NCI-H187 (cell line): ENCODE measurements around the gene LSM14B.
"Not testable (repeated sequence)": the region's sequence is repeated elsewhere in the genome, so short reads cannot be mapped to it uniquely, and the experiment has no call there.

Source experiments
- DNase-seq, 2 experiments: peaks; one replicate each; lab custom pipeline; 2025; lab: John Stamatoyannopoulos, UW

Gene LSM14B

GRCh38 chr20:62147125-62147524 is 24.9 kb downstream of the LSM14B start:
- no peak for DNase-seq

GRCh38 chr20:62147528-62147927 is 25.3 kb downstream of the LSM14B start:
- DNase-seq: no peak

DNA sequence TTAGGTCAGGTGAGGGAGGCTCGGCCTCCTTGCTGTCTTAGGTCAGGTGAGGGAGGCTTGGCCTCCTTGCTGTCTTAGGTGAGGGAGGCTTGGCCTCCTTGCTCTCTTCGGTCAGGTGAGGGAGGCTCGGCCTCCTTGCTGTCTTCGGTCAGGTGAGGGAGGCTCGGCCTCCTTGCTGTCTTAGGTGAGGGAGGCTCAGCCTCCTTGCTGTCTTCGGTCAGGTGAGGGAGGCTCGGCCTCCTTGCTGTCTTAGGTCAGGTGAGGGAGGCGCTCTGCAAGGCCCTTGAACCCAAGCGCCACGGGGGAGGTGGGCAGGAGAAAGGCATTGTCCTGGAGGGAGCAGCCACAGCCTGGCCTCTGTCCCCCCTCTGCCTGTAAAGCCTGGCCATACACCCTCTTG is 26.1 kb downstream of the LSM14B start:
- not testable (repeated sequence) for DNase-seq

- DNase-seq: no peak
Observed at GRCh38 chr20:62148908-62149314, 26.6 kb downstream of the LSM14B start.

DNA sequence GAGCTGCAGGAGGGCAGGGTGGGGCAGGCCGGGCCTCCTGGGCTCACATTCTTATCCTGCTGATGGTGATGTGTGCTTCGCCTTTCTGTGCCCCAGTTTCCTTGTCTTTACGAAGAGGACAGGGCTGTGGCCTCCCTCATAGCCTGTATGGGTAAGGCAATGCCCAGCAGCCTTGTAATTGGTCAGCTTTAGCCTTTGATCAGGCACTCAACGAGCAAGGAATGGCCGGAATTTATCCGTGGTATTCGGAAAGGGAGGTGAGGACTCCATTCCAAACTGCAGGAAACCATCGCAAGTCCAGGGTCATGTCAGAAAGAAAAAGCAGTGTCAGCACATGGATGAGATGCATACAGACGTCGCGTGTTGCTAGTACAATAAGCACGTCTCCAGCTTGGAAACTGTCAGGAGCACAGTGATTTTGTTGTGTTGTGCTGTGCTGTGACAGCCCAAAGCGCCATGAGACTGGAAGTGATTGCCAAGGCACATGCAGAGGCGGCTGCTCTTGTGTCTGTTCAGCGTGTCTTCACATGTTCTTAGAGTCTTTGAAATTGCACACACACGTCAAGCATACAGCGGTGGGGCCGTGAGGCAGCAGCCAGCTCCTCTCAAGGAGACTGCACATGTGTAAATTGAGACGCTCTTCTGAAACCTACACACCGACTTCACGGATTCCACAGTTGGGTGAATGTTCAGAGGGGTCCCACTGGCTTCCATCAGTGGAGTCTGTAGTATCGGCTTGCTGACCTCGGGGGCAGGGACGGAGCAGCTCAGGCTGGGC is 27.4 kb downstream of the LSM14B start:
- DNase-seq: no peak

DNA sequence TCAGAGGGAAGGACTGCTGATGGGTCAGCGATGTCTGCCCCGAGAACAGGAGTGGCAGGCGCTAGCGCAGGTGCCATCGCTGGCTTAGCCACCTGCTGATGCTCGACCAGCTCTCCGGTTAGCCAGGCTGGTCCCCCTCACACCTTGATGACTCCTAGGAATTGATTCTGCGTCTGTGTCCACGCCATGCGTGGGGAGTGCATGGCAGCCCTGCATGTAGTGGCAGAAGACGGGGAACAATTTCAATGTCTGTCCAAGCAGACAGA is 28.0 kb downstream of the LSM14B start:
- DNase-seq: no peak

- DNase-seq: no peak
Observed at GRCh38 chr20:62151225-62151624, 28.9 kb downstream of the LSM14B start.

DNA sequence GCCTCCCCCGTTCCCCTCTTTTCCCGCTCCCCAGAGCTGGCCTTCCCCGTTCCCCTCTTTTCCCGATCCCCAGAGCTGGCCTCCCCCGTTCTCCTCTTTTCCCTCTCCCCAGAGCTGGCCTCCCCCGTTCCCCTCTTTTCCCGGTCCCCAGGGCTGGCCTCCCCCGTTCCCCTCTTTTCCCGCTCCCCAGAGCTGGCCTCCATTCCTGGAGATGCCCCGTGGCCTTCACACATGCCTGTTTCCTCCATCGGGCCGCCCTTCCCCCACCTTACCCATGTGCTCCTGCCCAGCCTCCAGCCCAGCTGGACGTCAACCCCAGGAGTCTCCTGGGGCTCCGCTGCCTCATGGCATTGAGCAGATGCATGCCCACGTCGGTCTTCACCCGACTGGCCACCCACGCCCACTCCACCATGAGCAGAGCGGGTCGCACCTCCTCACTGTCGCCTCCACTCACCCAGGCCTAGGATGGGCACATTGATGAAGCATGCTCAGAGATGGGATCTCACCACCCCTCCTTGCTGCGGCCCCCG is 29.6 kb downstream of the LSM14B start:
- DNase-seq: no peak

DNA sequence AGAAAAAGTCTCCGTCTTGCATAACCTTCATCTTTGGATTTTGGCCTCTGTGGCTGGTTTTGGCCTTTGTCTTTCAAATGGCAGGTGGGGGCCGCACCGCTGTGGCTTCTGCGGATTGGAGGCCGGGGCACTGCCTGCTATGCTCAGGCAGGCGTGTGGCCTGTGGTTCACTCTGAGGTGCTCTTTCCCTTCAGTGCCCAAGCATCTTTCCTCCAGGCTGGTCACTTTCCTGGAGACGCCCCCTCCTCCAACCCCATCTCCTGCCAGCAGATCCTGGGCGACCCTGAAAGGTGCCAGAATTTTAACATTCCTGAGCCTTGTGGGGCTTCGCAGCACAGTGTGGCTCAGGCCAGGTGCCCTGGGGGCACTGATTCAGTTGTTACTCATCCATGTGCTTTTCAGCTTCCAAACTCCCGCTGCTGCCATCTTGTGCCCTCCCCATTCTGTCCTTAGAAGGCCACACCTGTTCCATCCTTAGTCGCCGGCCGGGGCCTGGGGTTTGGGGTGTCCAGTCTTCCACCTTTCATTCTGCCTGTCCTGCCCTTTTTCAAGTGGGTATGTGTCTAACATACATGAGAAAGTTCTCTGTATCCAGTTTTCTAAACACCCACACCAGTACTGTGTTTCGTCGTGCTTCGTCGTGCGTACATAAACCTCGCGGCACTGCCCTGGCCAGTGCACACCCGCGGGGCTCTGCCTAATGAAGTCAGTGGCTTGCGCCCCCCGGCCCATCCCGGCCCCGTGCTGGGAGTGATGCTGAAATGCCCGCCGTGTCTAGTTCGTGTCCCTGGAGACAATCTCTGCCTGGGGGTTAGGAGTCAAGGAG is 33.4 kb downstream of the LSM14B start:
- no peak for DNase-seq

GRCh38 chr20:62156254-62156556 is 33.9 kb downstream of the LSM14B start:
- DNase-seq: no peak

- DNase-seq: no peak
Observed at GRCh38 chr20:62156592-62157386, 34.5 kb downstream of the LSM14B start.

DNA sequence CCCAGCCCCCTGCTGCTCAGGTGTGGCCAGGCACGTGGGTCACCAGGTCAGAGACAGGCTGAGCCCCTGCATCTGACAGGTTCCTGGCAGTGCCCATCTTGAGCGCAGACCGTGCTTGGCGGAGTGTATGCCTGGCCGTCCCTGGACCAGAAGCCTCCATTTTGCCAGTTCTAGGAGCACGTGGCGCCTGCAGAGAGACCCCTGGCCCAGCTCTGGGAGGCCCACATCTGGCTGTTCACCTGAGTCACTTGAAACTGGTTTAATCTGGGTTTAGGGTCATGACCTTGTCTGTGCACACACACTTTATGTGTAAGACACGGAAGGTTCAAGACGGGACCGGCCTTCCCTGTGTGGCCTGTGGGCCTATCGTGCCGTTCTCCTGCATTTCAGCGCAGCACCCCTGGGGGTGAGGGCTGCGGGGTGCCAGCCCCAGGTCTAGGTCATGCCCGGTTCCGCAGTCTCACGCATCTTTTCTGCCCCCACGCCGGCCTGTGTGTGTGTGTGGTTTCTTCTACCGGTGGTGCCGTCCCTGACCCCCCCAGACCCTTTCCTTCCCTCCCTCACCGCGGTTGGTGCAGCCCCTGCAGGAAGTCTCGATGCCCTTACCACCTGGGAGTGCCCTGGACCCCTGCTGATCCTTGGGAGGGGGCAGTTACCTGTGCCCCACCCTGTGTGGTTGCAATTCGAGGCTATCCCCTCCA is 35.3 kb downstream of the LSM14B start:
- DNase-seq: no peak

DNA sequence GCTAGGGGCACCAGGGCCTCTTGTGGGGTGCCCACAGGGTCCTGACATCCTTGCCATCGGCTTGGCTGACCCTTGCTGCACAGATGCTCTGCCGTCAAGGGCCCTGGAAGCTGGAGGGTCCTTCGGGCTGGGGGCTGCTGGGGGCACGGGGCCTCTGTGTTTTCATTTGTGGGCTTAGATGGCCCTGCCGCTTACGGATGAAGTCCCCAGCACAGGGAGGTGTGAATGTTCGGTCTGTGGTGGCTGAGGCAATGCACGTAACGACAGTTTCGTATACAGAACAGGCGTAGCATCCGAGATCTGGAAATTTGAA is 35.8 kb downstream of the LSM14B start:
- no peak for DNase-seq

DNA sequence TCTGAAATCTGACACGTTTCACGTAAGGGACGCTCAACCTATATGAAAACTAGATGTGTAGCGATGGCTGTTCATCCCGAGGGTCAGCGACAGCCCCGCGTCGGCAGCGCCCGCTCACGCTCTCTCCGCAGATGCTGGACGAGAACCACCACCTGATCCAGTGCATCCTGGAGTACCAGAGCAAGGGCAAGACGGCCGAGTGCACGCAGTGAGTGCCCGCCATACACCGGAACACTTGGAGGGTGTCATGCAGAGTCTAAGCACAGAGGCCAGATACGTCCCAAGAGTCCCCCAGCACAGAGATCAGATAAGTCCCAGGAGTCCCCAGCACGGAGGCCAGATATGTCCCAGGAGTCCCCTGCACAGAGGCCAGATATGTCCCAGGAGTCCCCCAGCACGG is 36.3 kb downstream of the LSM14B start:
- DNase-seq: no peak

GRCh38 chr20:62159052-62159451 is 36.8 kb downstream of the LSM14B start:
- DNase-seq: no peak

DNA sequence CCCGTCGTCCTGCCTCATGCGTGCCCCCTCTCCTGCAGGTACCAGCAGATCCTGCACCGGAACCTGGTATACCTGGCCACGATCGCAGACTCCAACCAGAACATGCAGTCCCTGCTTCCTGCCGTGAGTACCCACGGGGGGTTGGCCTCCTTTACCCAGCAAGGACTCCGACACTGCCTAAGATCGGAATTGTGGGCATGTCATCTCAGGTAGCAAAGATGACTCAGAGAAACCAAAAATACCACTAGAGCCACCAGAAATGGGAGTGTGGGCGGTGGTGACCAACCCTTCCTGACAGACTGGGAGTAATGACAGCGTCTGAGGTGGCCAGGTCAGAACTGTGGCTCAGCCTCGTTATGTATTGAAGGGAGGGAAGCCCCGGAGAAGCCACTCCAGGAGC is 37.6 kb downstream of the LSM14B start:
- no peak for DNase-seq

- DNase-seq: no peak
Observed at GRCh38 chr20:62160253-62160652, 38.0 kb downstream of the LSM14B start.

GRCh38 chr20:62160876-62161275 is 38.6 kb downstream of the LSM14B start:
- no peak for DNase-seq

DNA sequence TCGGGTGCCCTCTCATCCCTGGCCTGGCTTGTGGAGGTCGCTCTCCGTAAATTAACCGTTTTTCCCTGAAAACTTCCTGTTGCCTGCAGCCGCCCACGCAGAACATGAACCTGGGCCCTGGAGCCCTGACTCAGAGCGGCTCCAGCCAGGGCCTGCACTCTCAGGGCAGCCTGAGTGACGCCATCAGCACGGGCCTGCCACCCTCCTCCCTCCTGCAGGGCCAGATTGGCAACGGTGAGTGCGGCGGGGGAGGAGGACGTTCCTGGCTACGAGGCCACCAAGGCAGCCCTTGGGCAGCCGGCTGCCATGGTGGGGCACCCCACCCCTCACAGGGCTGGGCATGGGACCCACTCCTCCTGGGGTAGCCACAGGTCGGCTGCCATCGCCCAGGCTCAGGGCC is 39.1 kb downstream of the LSM14B start:
- DNase-seq: no peak

DNA sequence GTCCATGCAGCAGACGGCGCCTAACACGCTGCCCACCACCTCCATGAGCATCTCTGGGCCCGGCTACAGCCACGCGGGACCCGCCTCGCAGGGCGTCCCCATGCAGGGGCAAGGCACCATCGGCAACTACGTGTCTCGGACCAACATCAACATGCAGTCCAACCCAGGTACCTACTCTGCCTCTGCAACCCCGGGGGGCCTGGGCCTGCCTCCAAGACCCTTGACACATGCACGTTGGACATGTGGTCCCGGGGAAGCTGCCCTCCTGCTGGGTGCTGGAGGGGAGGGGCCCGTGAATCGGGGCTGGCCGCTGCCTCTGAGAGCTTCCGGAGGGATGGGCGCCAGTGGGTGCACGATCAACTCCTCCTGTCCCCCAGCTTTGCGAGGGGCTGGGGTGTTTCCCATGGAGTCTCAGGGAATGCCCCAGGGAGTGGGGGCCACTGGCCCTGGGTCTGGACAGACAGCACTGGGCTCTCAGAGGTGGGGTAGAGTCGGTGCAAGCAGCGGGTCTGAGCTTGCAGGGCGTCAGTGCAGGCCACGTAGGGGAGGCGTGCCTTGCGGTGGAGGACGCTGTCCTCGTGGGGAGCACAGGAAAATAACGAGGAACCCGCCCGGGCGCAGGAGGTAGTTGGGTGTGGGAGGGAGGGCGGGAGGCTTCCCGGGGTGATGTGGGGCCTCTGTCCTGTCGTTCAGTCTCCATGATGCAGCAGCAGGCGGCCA is 40.6 kb downstream of the LSM14B start:
- DNase-seq: no peak

- DNase-seq: no peak
Observed at GRCh38 chr20:62163485-62163865, 41.2 kb downstream of the LSM14B start.
